ENCODE results near the gene MYO9A.
A peak's percentile ranks its signal among the peaks of the same experiment; 100 is the strongest.

Gene MYO9A

DNA sequence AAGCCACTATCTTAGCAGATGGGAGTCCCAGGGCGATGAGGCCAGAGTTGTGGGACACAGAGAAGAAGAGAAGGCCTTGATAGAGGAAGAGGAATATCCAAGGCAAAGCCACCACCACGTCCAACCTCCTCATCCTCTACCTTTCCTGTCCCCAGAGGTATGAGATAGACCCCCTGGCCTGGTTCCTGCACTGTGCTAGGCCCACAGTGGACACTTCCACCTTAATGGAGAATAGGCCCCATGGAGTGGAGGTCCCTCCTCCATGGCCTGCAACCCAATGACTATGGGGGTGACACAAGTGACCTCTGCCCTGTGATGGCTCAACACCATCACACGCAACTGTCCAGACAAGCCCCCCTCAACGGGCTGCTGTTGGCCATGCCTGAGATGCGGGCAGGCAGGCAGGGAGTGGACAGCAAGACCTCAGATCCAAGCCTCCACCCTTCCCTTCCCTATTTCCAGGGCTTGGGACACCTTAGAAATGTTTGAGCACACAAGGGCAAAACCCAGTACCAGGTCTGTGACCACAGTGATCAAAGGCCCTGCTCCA, 42.8 kb upstream of the MYO9A start:
- no peak overlapping the region for H3K27ac ChIP-seq (ENCODE audit: insufficient read depth in 1 of 2, low read depth in 1 of 2, low read length in 2 of 2, poor library complexity in 1 of 2, severe bottlenecking in 2 of 2)
- no peaks in the 10 kb centered on the region for H3K9me3 ChIP-seq (ENCODE audit: control extremely low read depth in 1 of 5, control insufficient read depth in 4 of 5, insufficient read depth in 2 of 5, low read depth in 1 of 5, low read length in 4 of 5)
- POLR2A ChIA-PET = no interaction called here
- H3K27me3 ChIP-seq (replicated peaks in 2 of 5; ENCODE audit: control insufficient read depth in 4 of 5, insufficient read depth in 5 of 5, low read length in 4 of 5) = no peaks in the 10 kb centered on the region
- CTCF ChIA-PET = no interaction called here
- DNase-seq = no peak
- H3K4me3 ChIP-seq (ENCODE audit: control insufficient read depth in 1 of 7, extremely low read depth in 1 of 7, insufficient read depth in 4 of 7, low read depth in 2 of 7, low read length in 6 of 7) = no peak overlapping the region
- peaks cover 0 to 1% (median under 1%) of the 10 kb centered on the region in 4 experiments for H3K4me1 ChIP-seq (ENCODE audit: control extremely low read depth in 1 of 4, control insufficient read depth in 4 of 4, insufficient read depth in 4 of 4, low read length in 3 of 4)
- no peaks in the 10 kb centered on the region for H3K36me3 ChIP-seq (ENCODE audit: control insufficient read depth in 4 of 4, insufficient read depth in 4 of 4, low read length in 3 of 4)
- WGBS (ENCODE audit: insufficient coverage) = 92% methylated on average over 3 of the region's 5 CpGs

GRCh38 chr15:72156928-72157327, 39.0 kb upstream of the MYO9A start:
- ChIA-PET POLR2A (interaction anchor here (0.6 kb wide), 1 partner anchor 693 kb away, joined by 13 read pairs; no protein-coding TSS in a partner anchor), CTCF (interaction anchor here (0.7 to 1.9 kb wide), 17 partner anchors 8 to 413 kb away, joined by 3 to 11 read pairs (median 4); no protein-coding TSS in a partner anchor)
- WGBS (ENCODE audit: insufficient coverage) = 100% methylated on average over 1 of the region's 2 CpGs

DNA sequence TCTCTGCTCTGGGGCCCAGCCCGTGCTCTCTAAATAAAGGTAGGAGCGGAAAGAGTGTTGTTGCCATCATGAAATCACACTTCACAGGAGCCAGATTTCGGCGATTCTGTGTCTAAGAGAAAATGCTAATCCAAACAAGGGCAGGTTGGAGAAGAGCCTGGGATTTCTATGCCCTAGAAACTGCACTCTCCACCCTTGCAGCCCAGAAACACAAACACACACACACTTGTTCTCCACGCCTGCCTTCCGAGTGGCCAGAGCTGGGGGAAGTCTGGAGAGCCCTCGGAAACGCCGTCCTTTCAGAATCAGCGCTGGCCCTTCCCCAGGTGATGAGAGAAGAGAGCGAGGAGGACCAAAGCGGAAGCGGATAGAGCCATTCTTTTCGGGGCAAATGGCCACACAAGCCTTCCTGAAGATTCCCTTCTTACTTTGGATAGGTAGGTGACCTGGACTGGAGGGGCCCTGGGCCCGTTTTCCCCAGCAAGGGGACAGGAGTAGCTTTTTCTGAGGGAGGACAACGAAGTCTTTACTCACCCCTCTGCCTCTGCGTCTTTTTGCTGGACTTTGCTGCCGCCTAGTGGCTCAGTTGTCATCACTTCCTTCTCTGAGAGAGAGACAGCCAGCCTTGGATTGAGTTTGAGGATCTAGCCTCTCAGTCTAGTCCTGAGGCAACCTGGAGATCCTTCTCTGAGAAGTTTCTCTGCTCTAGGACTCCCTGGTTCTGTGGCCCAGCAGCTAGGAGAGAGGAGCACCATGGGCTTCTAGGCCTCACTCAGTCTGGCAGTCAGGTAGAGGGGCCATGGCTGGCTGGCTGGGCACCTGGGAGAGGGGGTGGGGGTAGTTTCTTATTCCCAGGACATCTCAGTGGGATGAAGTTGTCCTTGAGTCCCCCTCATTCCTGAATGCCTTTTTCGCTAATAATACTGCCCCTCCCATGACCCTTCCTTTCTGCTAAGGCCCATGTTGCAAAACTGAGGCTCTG, 38.0 kb upstream of the MYO9A start:
- POLR2A ChIA-PET = no interaction called here
- CTCF ChIA-PET = interaction anchor here (0.7 to 1.9 kb wide), 18 partner anchors 11 to 412 kb away, joined by 3 to 11 read pairs (median 4); no protein-coding TSS in a partner anchor
- no peak overlapping the region for H3K27ac ChIP-seq (ENCODE audit: insufficient read depth in 1 of 2, low read depth in 1 of 2, low read length in 2 of 2, poor library complexity in 1 of 2, severe bottlenecking in 2 of 2)
- peaks cover 0 to 9% (median 5%) of the 10 kb centered on the region in 4 experiments for H3K4me1 ChIP-seq (ENCODE audit: control extremely low read depth in 1 of 4, control insufficient read depth in 4 of 4, insufficient read depth in 4 of 4, low read length in 3 of 4)
- peak; percentile 77 to 89 (median 84) for DNase-seq
- peak overlapping the region in 6 of 7 experiments; percentile 40 to 85 (median 64) for H3K4me3 ChIP-seq (ENCODE audit: control insufficient read depth in 1 of 7, extremely low read depth in 1 of 7, insufficient read depth in 4 of 7, low read depth in 2 of 7, low read length in 6 of 7)
- no peaks in the 10 kb centered on the region for H3K27me3 ChIP-seq (replicated peaks in 2 of 5; ENCODE audit: control insufficient read depth in 4 of 5, insufficient read depth in 5 of 5, low read length in 4 of 5)
- 19% methylated on average over 14 of the region's 19 CpGs for WGBS (ENCODE audit: insufficient coverage)
- no peaks in the 10 kb centered on the region for H3K9me3 ChIP-seq (ENCODE audit: control extremely low read depth in 1 of 5, control insufficient read depth in 4 of 5, insufficient read depth in 2 of 5, low read depth in 1 of 5, low read length in 4 of 5)
- no peaks in the 10 kb centered on the region for H3K36me3 ChIP-seq (ENCODE audit: control insufficient read depth in 4 of 4, insufficient read depth in 4 of 4, low read length in 3 of 4)

More at GRCh38 chr15:72156928-72157327, 39.0 kb upstream of the MYO9A start:
- no peak overlapping the region for H3K27ac ChIP-seq (ENCODE audit: insufficient read depth in 1 of 2, low read depth in 1 of 2, low read length in 2 of 2, poor library complexity in 1 of 2, severe bottlenecking in 2 of 2)
- no peak for DNase-seq
- no peak overlapping the region for H3K4me3 ChIP-seq (ENCODE audit: control insufficient read depth in 1 of 7, extremely low read depth in 1 of 7, insufficient read depth in 4 of 7, low read depth in 2 of 7, low read length in 6 of 7)
- H3K4me1 ChIP-seq (ENCODE audit: control extremely low read depth in 1 of 4, control insufficient read depth in 4 of 4, insufficient read depth in 4 of 4, low read length in 3 of 4) = peaks cover 0 to 9% (median 5%) of the 10 kb centered on the region in 4 experiments
- no peaks in the 10 kb centered on the region for H3K9me3 ChIP-seq (ENCODE audit: control extremely low read depth in 1 of 5, control insufficient read depth in 4 of 5, insufficient read depth in 2 of 5, low read depth in 1 of 5, low read length in 4 of 5)
- no peaks in the 10 kb centered on the region for H3K27me3 ChIP-seq (replicated peaks in 2 of 5; ENCODE audit: control insufficient read depth in 4 of 5, insufficient read depth in 5 of 5, low read length in 4 of 5)
- H3K36me3 ChIP-seq (ENCODE audit: control insufficient read depth in 4 of 4, insufficient read depth in 4 of 4, low read length in 3 of 4) = no peaks in the 10 kb centered on the region

- no peaks in the 10 kb centered on the region for H3K9me3 ChIP-seq (ENCODE audit: control extremely low read depth in 1 of 5, control insufficient read depth in 4 of 5, insufficient read depth in 2 of 5, low read depth in 1 of 5, low read length in 4 of 5)
- no peak for DNase-seq
- no peak overlapping the region for H3K27ac ChIP-seq (ENCODE audit: insufficient read depth in 1 of 2, low read depth in 1 of 2, low read length in 2 of 2, poor library complexity in 1 of 2, severe bottlenecking in 2 of 2)
- H3K36me3 ChIP-seq (ENCODE audit: control insufficient read depth in 4 of 4, insufficient read depth in 4 of 4, low read length in 3 of 4) = no peaks in the 10 kb centered on the region
- peak overlapping the region in 4 of 7 experiments; percentile 55 to 85 (median 73) for H3K4me3 ChIP-seq (ENCODE audit: control insufficient read depth in 1 of 7, extremely low read depth in 1 of 7, insufficient read depth in 4 of 7, low read depth in 2 of 7, low read length in 6 of 7)
- CTCF ChIA-PET = interaction anchor here (1.7 to 2.2 kb wide), 2 partner anchors 351 to 353 kb away, joined by 5 to 6 read pairs; no protein-coding TSS in a partner anchor
- no peaks in the 10 kb centered on the region for H3K27me3 ChIP-seq (replicated peaks in 2 of 5; ENCODE audit: control insufficient read depth in 4 of 5, insufficient read depth in 5 of 5, low read length in 4 of 5)
- H3K4me1 ChIP-seq (ENCODE audit: control extremely low read depth in 1 of 4, control insufficient read depth in 4 of 4, insufficient read depth in 4 of 4, low read length in 3 of 4) = peaks cover 0 to 9% (median 5%) of the 10 kb centered on the region in 4 experiments
- 79% methylated on average over 11 of the region's 14 CpGs for WGBS (ENCODE audit: insufficient coverage)
- POLR2A ChIA-PET = no interaction called here
These were observed 37.2 kb upstream of the MYO9A start for GRCh38 chr15:72155003-72155621.

DNA sequence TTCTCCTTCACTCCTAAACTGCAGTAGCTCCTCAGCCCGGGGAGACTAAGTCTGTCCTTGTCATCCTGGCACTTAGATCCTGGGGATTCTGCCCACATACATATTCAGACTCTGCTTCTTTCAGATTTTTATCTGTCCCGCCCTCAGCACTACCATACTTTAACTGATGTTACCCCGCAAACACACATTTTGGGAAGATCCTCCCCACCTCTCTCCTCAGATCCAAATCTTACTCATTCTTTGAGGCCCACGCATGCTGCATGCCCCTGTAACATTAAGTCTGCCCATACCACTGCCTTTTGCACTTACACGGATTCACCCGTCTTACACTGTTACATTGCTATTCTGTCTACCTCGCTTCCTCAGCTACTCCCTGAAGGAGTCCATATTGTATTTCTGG, 36.4 kb upstream of the MYO9A start:
- DNase-seq = no peak
- Histone ChIP-seq H3K4me3 (ENCODE audit: control insufficient read depth in 1 of 7, extremely low read depth in 1 of 7, insufficient read depth in 4 of 7, low read depth in 2 of 7, low read length in 6 of 7) (no peak overlapping the region), H3K27ac (ENCODE audit: insufficient read depth in 1 of 2, low read depth in 1 of 2, low read length in 2 of 2, poor library complexity in 1 of 2, severe bottlenecking in 2 of 2) (no peak overlapping the region), H3K36me3 (ENCODE audit: control insufficient read depth in 4 of 4, insufficient read depth in 4 of 4, low read length in 3 of 4) (no peaks in the 10 kb centered on the region), H3K9me3 (ENCODE audit: control extremely low read depth in 1 of 5, control insufficient read depth in 4 of 5, insufficient read depth in 2 of 5, low read depth in 1 of 5, low read length in 4 of 5) (no peaks in the 10 kb centered on the region), H3K4me1 (ENCODE audit: control extremely low read depth in 1 of 4, control insufficient read depth in 4 of 4, insufficient read depth in 4 of 4, low read length in 3 of 4) (peaks cover 0 to 9% (median 5%) of the 10 kb centered on the region in 4 experiments), H3K27me3 (replicated peaks in 2 of 5; ENCODE audit: control insufficient read depth in 4 of 5, insufficient read depth in 5 of 5, low read length in 4 of 5) (no peaks in the 10 kb centered on the region)
- ChIA-PET CTCF (interaction anchor here (0.9 to 2.2 kb wide), 4 partner anchors 13 to 353 kb away, joined by 3 to 6 read pairs (median 4); no protein-coding TSS in a partner anchor), POLR2A (no interaction called here)
- WGBS (ENCODE audit: insufficient coverage) = 98% methylated on average over 6 of the region's 7 CpGs

- H3K4me1 ChIP-seq (ENCODE audit: control extremely low read depth in 1 of 4, control insufficient read depth in 4 of 4, insufficient read depth in 4 of 4, low read length in 3 of 4) = peaks cover 0 to 9% (median 5%) of the 10 kb centered on the region in 4 experiments
- no peak overlapping the region for H3K4me3 ChIP-seq (ENCODE audit: control insufficient read depth in 1 of 7, extremely low read depth in 1 of 7, insufficient read depth in 4 of 7, low read depth in 2 of 7, low read length in 6 of 7)
- no peaks in the 10 kb centered on the region for H3K27me3 ChIP-seq (replicated peaks in 2 of 5; ENCODE audit: control insufficient read depth in 4 of 5, insufficient read depth in 5 of 5, low read length in 4 of 5)
- CTCF ChIA-PET = interaction anchor here (0.9 to 2.2 kb wide), 5 partner anchors 12 to 352 kb away, joined by 3 to 6 read pairs (median 3); no protein-coding TSS in a partner anchor
- DNase-seq = no peak
- no peak overlapping the region for H3K27ac ChIP-seq (ENCODE audit: insufficient read depth in 1 of 2, low read depth in 1 of 2, low read length in 2 of 2, poor library complexity in 1 of 2, severe bottlenecking in 2 of 2)
- POLR2A ChIA-PET = no interaction called here
- 96% methylated on average over 3 of the region's 5 CpGs for WGBS (ENCODE audit: insufficient coverage)
- H3K36me3 ChIP-seq (ENCODE audit: control insufficient read depth in 4 of 4, insufficient read depth in 4 of 4, low read length in 3 of 4) = no peaks in the 10 kb centered on the region
- no peaks in the 10 kb centered on the region for H3K9me3 ChIP-seq (ENCODE audit: control extremely low read depth in 1 of 5, control insufficient read depth in 4 of 5, insufficient read depth in 2 of 5, low read depth in 1 of 5, low read length in 4 of 5)
These were observed 35.5 kb upstream of the MYO9A start for GRCh38 chr15:72153269-72154000.
